HG02571 (cell line): ENCODE measurements around the gene GUCA2A.

Source experiments
- ATAC-seq: cut with Tn5 transposase; IDR thresholded peaks from one replicate; pipeline ENCODE4 v1.9.1; 2021; ENCODE audit warnings: mild to moderate bottlenecking, moderate library complexity; ENCODE audit not compliant: unreplicated experiment

GUCA2A gene

DNA sequence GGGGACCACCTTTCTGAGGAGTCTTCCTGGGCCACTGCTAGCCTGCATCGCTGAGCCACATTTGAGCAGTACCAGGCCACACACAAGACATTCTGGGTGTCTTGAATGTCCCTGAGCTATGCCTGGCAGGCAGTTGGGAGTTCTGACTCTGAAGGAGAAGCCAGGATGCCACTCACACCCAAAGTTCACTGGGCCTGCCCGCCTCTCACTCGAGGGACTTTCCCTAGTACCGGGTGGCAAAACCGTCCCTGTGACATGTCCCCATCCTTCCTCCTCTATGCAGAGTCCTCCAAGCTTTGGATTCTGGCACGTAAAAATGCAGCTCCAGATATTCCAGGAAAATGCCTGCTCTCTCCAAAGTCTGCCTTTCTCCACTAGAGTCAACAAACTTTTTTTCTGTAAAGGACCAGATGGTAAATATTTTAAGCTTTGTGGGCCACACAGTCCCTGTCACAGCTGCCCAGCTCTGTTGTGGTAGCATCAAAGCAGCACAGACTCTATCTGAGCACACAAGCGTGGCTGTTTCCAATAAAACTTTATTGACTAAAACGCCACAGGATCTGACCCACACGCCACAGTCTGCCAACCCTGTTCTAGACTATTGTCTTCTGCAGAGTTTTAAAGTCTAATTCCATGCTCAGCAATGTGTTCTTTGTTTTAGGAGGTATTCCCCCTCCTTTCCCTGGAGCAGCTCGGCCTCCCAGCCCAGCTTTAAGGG lies 30.6 kb downstream of the GUCA2A start:
- ATAC-seq = no peak

GRCh38 chr1:42133390-42133789 lies 31.2 kb downstream of the GUCA2A start:
- no peak for ATAC-seq

- no peak for ATAC-seq
These were observed 34.4 kb downstream of the GUCA2A start for GRCh38 chr1:42130061-42130660.

DNA sequence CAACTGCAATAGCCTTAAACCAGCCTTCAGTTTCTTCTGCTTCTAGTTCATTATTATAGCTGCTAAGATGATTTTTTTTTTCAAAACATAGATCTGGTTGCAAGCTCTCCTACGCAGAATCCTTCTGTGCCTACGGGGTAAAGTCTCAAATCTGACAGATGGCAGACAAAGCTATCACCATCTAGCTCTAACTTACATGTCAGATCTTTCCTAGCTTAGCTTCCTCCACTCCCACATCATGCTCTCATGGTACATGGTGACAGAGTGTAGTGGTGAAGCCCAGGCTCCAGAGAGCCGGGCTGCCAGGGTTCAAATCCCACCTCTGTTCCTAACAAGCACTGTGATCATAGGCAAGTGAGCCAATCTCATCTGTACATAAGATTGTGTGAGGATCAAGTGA lies 35.6 kb downstream of the GUCA2A start:
- ATAC-seq = no peak

DNA sequence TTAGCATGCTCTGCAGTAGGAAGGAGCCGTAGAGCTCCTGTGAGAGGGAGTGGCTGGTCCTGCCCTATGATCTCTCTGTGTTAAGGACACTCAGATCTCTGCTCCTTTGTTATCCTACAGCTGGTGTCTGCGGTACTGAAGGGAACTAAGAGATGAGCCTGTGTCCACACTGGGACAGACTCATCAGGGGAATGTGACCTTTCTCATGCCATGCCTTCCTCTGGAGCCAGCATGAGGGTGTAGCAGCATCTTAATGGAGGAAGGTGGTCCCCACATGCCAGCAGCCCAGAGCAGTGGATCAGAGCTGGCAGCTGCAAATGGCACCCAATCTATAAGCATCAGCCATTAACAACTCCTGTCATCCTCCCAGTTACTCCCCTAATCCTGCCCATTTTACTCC lies 36.0 kb downstream of the GUCA2A start:
- ATAC-seq = no peak

- ATAC-seq = no peak
These were observed 36.8 kb downstream of the GUCA2A start for GRCh38 chr1:42127767-42128166.

GRCh38 chr1:42125552-42125951 lies 39.0 kb downstream of the GUCA2A start:
- no peak for ATAC-seq

- ATAC-seq = no peak
These were observed 42.1 kb downstream of the GUCA2A start for GRCh38 chr1:42122408-42122807.

- no peak for ATAC-seq
These were observed 46.4 kb downstream of the GUCA2A start for GRCh38 chr1:42118125-42118524.

GRCh38 chr1:42117214-42117613 lies 47.3 kb downstream of the GUCA2A start:
- ATAC-seq = no peak

DNA sequence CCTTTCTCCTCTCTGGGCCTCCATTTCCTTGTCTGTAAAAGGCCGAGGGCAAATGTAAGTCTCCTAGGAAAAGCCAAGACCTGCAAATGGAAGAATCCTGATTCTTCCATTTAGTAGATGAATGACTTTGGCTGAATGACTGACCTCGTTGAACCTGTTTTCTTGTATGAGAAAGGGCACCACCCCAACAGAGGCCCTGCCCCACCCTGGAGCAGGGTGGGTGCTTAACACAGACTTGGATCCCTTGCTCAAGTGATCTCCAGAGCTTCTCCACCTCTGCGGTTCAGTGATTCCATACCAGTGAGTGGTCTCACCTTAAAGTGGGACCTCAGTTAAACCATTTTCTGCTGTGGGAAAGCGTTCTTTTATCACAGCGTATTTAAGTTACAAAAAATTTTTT lies 50.3 kb downstream of the GUCA2A start:
- no peak for ATAC-seq
